Right ventricle myocardium superior (tissue), 1 donor: ENCODE data around the gene TMEM52. TPM values are rescaled to one million over a fixed set of nuclear protein-coding genes. Genes with fewer than 3 reads are reported as not detected.
"Not testable (repeated sequence)": the region's sequence is repeated elsewhere in the genome, so short reads cannot be mapped to it uniquely, and the experiment has no call there.

Source experiments
- ATAC-seq: fragments of 200-7000 bp; cut with Tn5 transposase; one replicate; pipeline ENCODE4 v1.9.1; 2020; ENCODE audit warnings: mild to moderate bottlenecking; ENCODE audit not compliant: poor library complexity
- DNase-seq: peaks from one replicate; pipeline ENCODE4 v3.0.0-alpha.2; 2020
- intact Hi-C: fragments of 100-400 bp; cut with DNase I; formaldehyde crosslinking; loops from one replicate; pipeline ENCODE4 v1.11.2; 2022
- total RNA-seq: library from RNA; stranded (reverse); fragmentation: NEBNext Ultra II Directional; extraction: Animal tissue kit (Norgen Biotek cat#: 25700); gene quantifications from one replicate; pipeline ENCODE4 v1.2.1, GENCODE V29; 2021
- donor health status: DM: no; HTN: yes; CAD: no; lungs with severe emphysema.

TMEM52 gene
- total RNA-seq, 1 donor from 2014 or later = 2.1 TPM

- ATAC-seq = peak; percentile 1
These were observed 29.1 kb downstream of the TMEM52 start for GRCh38 chr1:1889847-1890505.

GRCh38 chr1:1889090-1889750 lies 29.9 kb downstream of the TMEM52 start:
- ATAC-seq (no peak), DNase-seq (no peak)
- intact Hi-C loops = no loop called here

More at GRCh38 chr1:1889847-1890505, 29.1 kb downstream of the TMEM52 start:
- peak; percentile 89 for DNase-seq
- intact Hi-C loops = no loop called here

- DNase-seq, intact Hi-C loops, ATAC-seq: not testable (repeated sequence)
These were observed 35.2 kb downstream of the TMEM52 start for GRCh38 chr1:1883890-1884289.

- no peak for DNase-seq
- intact Hi-C loops = no loop called here
- peak; percentile 23 for ATAC-seq
These were observed 35.8 kb downstream of the TMEM52 start for GRCh38 chr1:1883092-1883873.

GRCh38 chr1:1881727-1882126 lies 37.4 kb downstream of the TMEM52 start:
- ATAC-seq (peak; percentile 31), DNase-seq (no peak)
- intact Hi-C loops = no loop called here

GRCh38 chr1:1880617-1881312 lies 38.3 kb downstream of the TMEM52 start:
- intact Hi-C loops = no loop called here
- peak; percentile 14 for ATAC-seq
- no peak for DNase-seq

GRCh38 chr1:1879942-1880341 lies 39.1 kb downstream of the TMEM52 start:
- no peak for DNase-seq
- no peak for ATAC-seq
- intact Hi-C loops = no loop called here

GRCh38 chr1:1877865-1878436 lies 41.1 kb downstream of the TMEM52 start:
- DNase-seq (no peak), ATAC-seq (no peak)
- intact Hi-C loops = no loop called here

GRCh38 chr1:1876335-1876930 lies 42.6 kb downstream of the TMEM52 start:
- intact Hi-C loops = no loop called here
- ATAC-seq (no peak), DNase-seq (no peak)

GRCh38 chr1:1875932-1876331 lies 43.1 kb downstream of the TMEM52 start:
- intact Hi-C loops = no loop called here
- no peak for DNase-seq
- no peak for ATAC-seq

- intact Hi-C loops = no loop called here
- ATAC-seq = no peak
These were observed 44.2 kb downstream of the TMEM52 start for GRCh38 chr1:1874901-1875300.

GRCh38 chr1:1873186-1873585 lies 45.9 kb downstream of the TMEM52 start:
- intact Hi-C loops = no loop called here
- peak; percentile 83 for DNase-seq
- peak; percentile 93 for ATAC-seq

More at GRCh38 chr1:1874901-1875300, 44.2 kb downstream of the TMEM52 start:
- no peak for DNase-seq

GRCh38 chr1:1872329-1872994 lies 46.6 kb downstream of the TMEM52 start:
- ATAC-seq = no peak
- DNase-seq = no peak
- intact Hi-C loops = no loop called here

GRCh38 chr1:1869469-1869868 lies 49.6 kb downstream of the TMEM52 start:
- intact Hi-C loops = no loop called here
- ATAC-seq (no peak), DNase-seq (no peak)
